ENCODE measurements around the gene SLC6A13.

DNA sequence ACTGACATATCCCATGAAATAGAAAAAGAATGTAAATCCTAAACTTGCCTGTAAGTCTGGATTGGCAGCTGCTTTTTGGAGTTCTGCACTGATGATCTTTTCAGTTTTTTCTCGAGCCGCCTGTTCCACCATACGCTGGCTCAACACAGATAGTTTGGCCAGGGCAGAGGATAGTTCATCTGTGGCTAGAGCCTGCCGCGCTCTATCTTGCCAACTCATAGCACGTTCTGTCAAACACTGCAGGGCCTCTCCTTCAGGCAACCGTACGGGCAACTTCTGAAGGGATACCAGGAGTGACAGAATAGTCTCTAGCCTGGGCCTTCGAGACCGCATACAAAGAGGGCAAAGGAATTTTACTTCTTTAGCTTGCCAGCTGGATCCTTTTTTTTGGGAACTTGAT is 44.8 kb upstream of the SLC6A13 start:
- TF ChIP-seq CTCF (IDR thresholded peaks at IDR 0.05) = no peak
- no peak for TF ChIP-seq MXD4 (CRISPR knock-in tag; IDR thresholded peaks at IDR 0.05; ENCODE audit: borderline replicate concordance)
- no peak for TF ChIP-seq NFYB (CRISPR knock-in tag; conservative IDR thresholded peaks at IDR 0.05; ENCODE audit: low read depth)
- TF ChIP-seq, protein P1, sequence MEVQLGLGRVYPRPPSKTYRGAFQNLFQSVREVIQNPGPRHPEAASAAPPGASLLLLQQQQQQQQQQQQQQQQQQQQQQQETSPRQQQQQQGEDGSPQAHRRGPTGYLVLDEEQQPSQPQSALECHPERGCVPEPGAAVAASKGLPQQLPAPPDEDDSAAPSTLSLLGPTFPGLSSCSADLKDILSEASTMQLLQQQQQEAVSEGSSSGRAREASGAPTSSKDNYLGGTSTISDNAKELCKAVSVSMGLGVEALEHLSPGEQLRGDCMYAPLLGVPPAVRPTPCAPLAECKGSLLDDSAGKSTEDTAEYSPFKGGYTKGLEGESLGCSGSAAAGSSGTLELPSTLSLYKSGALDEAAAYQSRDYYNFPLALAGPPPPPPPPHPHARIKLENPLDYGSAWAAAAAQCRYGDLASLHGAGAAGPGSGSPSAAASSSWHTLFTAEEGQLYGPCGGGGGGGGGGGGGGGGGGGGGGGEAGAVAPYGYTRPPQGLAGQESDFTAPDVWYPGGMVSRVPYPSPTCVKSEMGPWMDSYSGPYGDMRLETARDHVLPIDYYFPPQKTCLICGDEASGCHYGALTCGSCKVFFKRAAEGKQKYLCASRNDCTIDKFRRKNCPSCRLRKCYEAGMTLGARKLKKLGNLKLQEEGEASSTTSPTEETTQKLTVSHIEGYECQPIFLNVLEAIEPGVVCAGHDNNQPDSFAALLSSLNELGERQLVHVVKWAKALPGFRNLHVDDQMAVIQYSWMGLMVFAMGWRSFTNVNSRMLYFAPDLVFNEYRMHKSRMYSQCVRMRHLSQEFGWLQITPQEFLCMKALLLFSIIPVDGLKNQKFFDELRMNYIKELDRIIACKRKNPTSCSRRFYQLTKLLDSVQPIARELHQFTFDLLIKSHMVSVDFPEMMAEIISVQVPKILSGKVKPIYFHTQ (CRISPR knock-in tag; IDR thresholded peaks at IDR 0.05) = no peak
- TF ChIP-seq, protein P2, sequence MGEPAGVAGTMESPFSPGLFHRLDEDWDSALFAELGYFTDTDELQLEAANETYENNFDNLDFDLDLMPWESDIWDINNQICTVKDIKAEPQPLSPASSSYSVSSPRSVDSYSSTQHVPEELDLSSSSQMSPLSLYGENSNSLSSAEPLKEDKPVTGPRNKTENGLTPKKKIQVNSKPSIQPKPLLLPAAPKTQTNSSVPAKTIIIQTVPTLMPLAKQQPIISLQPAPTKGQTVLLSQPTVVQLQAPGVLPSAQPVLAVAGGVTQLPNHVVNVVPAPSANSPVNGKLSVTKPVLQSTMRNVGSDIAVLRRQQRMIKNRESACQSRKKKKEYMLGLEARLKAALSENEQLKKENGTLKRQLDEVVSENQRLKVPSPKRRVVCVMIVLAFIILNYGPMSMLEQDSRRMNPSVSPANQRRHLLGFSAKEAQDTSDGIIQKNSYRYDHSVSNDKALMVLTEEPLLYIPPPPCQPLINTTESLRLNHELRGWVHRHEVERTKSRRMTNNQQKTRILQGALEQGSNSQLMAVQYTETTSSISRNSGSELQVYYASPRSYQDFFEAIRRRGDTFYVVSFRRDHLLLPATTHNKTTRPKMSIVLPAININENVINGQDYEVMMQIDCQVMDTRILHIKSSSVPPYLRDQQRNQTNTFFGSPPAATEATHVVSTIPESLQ (CRISPR knock-in tag; IDR thresholded peaks at IDR 0.05) = no peak
- TF ChIP-seq TP53 (CRISPR knock-in tag; IDR thresholded peaks at IDR 0.05) = no peak
- no peak for TF ChIP-seq ATF1 (CRISPR knock-in tag; IDR thresholded peaks at IDR 0.05)

Data from WTC11 (cell line).